GM23338 (cell line): ENCODE measurements around the gene BCAR3. TPM values are rescaled to one million over a fixed set of nuclear protein-coding genes. Genes with fewer than 3 reads are reported as not detected.

Experiments used
- ATAC-seq: fragments of 200-7000 bp; cut with Tn5 transposase; 3 replicates; pipeline ENCODE4 v1.9.1; 2020
- DNase-seq: peaks from one replicate; pipeline ENCODE4 v3.0.0-alpha.2; 2015; ENCODE audit warnings: low spot score
- H2AFZ ChIP-seq: fragments of 200-600 bp; sonication (generic); 2 replicates; pipeline ENCODE4 v1.8.0; 2016; ENCODE audit warnings: antibody characterized with exemption, mild to moderate bottlenecking, moderate library complexity
- H3F3A ChIP-seq: fragments of 200-600 bp; sonication (generic); replicated peaks from 2 replicates; pipeline ENCODE4 v1.8.0; 2017; ENCODE audit warnings: antibody characterized with exemption, mixed run types, low read depth
- H3K27ac ChIP-seq: fragments of 200-600 bp; sonication (generic); 2 replicates; pipeline ENCODE4 v1.6.1; 2016; ENCODE audit warnings: low read depth
- H3K27me3 ChIP-seq: fragments of 200-600 bp; sonication (generic); 2 replicates; pipeline ENCODE4 v1.8.0; 2016; ENCODE audit warnings: mild to moderate bottlenecking, mixed run types, moderate library complexity; ENCODE audit not compliant: insufficient read depth
- H3K36me3 ChIP-seq: fragments of 200-600 bp; sonication (generic); 2 replicates; pipeline ENCODE4 v1.8.0; 2016; ENCODE audit warnings: mild to moderate bottlenecking; ENCODE audit not compliant: insufficient read depth
- H3K4me1 ChIP-seq: fragments of 200-600 bp; sonication (generic); 2 replicates; pipeline ENCODE4 v1.8.0; 2016; ENCODE audit warnings: mild to moderate bottlenecking, moderate library complexity; ENCODE audit not compliant: insufficient read depth
- H3K4me2 ChIP-seq: fragments of 200-600 bp; sonication (generic); 2 replicates; pipeline ENCODE4 v1.7.1; 2017; ENCODE audit warnings: mixed run types
- H3K4me3 ChIP-seq: fragments of 200-600 bp; sonication (generic); 2 replicates; pipeline ENCODE4 v1.6.1; 2016; ENCODE audit warnings: mixed run types
- H3K79me2 ChIP-seq: fragments of 200-600 bp; sonication (generic); replicated peaks from 2 replicates; pipeline ENCODE4 v1.8.0; 2017; ENCODE audit warnings: mild to moderate bottlenecking; ENCODE audit not compliant: insufficient read depth
- H3K9me2 ChIP-seq: fragments of 200-600 bp; sonication (generic); 2 replicates; pipeline ENCODE4 v1.8.0; 2017; ENCODE audit not compliant: insufficient read depth
- H4K20me1 ChIP-seq: fragments of 200-600 bp; sonication (generic); replicated peaks from 2 replicates; pipeline ENCODE4 v1.8.0; 2017; ENCODE audit warnings: mild to moderate bottlenecking; ENCODE audit not compliant: insufficient read depth
- H3K27ac Mint-ChIP-seq: 2 replicates; pipeline ENCODE4 v1.8.0; 2020; ENCODE audit warnings: inconsistent platforms, mild to moderate bottlenecking, moderate library complexity, mixed read lengths
- H3K27me3 Mint-ChIP-seq: 3 replicates; pipeline ENCODE4 v1.8.0; 2022; ENCODE audit warnings: low read depth, mild to moderate bottlenecking, moderate library complexity, mixed read lengths, inconsistent platforms; ENCODE audit not compliant: insufficient read depth, poor library complexity
- H3K36me3 Mint-ChIP-seq: 3 replicates; pipeline ENCODE4 v1.8.0; 2021; ENCODE audit warnings: low read depth, mild to moderate bottlenecking, inconsistent platforms, moderate library complexity, mixed read lengths
- H3K4me1 Mint-ChIP-seq: 3 replicates; pipeline ENCODE4 v1.8.0; 2020; ENCODE audit warnings: mild to moderate bottlenecking, inconsistent platforms, mixed read lengths
- H3K4me3 Mint-ChIP-seq: 3 replicates; pipeline ENCODE4 v1.8.0; 2021; ENCODE audit warnings: moderate library complexity, mild to moderate bottlenecking, inconsistent platforms, mixed read lengths
- H3K9me3 Mint-ChIP-seq: 3 replicates; pipeline ENCODE4 v1.8.0; 2020; ENCODE audit warnings: moderate library complexity, mild to moderate bottlenecking, inconsistent platforms, mixed read lengths
- CREB1 ChIP-seq: fragments of 250-450 bp; sonication (Bioruptor Pico); IDR thresholded peaks from 2 replicates; pipeline ENCODE4 v1.5.0; 2020; ENCODE audit warnings: low read depth, mild to moderate bottlenecking, moderate library complexity
- EZH2 ChIP-seq: fragments of 200-600 bp; sonication (generic); IDR thresholded peaks from one replicate; pipeline ENCODE4 v1.8.0; 2017; ENCODE audit warnings: antibody characterized with exemption, mild to moderate bottlenecking, low read depth; ENCODE audit not compliant: unreplicated experiment
- EZH2phosphoT487 ChIP-seq: fragments of 200-600 bp; sonication (generic); IDR thresholded peaks from one replicate; pipeline ENCODE4 v1.8.1; 2018; ENCODE audit warnings: antibody characterized with exemption; ENCODE audit not compliant: unreplicated experiment
- JUNB ChIP-seq: IDR thresholded peaks from one replicate; pipeline ENCODE4 v1.6.1; 2016; ENCODE audit warnings: antibody characterized with exemption; ENCODE audit not compliant: unreplicated experiment
- NANOG ChIP-seq: IDR thresholded peaks from 2 replicates; pipeline ENCODE4 v1.6.1; 2016; ENCODE audit warnings: antibody characterized with exemption, borderline replicate concordance
- POLR2AphosphoS5 ChIP-seq: IDR thresholded peaks from 2 replicates; pipeline ENCODE4 v1.6.1; 2016; ENCODE audit warnings: antibody characterized with exemption, low read depth
- STAT1 ChIP-seq: IDR thresholded peaks from one replicate; pipeline ENCODE4 v1.6.1; 2016; ENCODE audit warnings: antibody characterized with exemption; ENCODE audit not compliant: unreplicated experiment
- ZNF114 ChIP-seq: fragments of 250-450 bp; sonication (Bioruptor Pico); IDR thresholded peaks from 2 replicates; pipeline ENCODE4 v1.5.0; 2020; ENCODE audit warnings: mild to moderate bottlenecking, moderate library complexity
- ZNF331 ChIP-seq: fragments of 250-450 bp; sonication (Bioruptor Pico); IDR thresholded peaks from 2 replicates; pipeline ENCODE4 v1.5.0; 2020; ENCODE audit warnings: low read depth, mild to moderate bottlenecking, moderate library complexity
- polyA plus RNA-seq: library from polyadenylated mRNA; unstranded; fragments of >200 nt; fragmentation: Nextera tagmentation; extraction: Ambion mirVana; gene quantifications from 2 replicates; pipeline ENCODE4 v1.2.1, GENCODE V29; 2016
- total RNA-seq: library from RNA; depleted of rRNA; stranded (reverse); fragments of >200 nt; shearing (Covaris generic); gene quantifications from 2 replicates; pipeline ENCODE4 v1.2.3, GENCODE V29; 2014
- TF ChIP-seq, protein P1 (sequence below): fragments of 250-450 bp; sonication (Bioruptor Pico); IDR thresholded peaks from 2 replicates; pipeline ENCODE4 v1.5.0; 2020; ENCODE audit warnings: mild to moderate bottlenecking, moderate library complexity
- TF ChIP-seq, protein P2 (sequence below): IDR thresholded peaks from one replicate; pipeline ENCODE4 v1.6.1; 2018; ENCODE audit warnings: antibody characterized with exemption; ENCODE audit not compliant: unreplicated experiment
- TF ChIP-seq, protein P3 (sequence below), 2 experiments: fragments of 200-600 bp in 1 of 2; sonication (generic) in 1 of 2; conservative IDR thresholded peaks; 2 replicates each; pipeline versions ENCODE4 v1.5.1 to v1.6.1; 2016 to 2017; ENCODE audit warnings: antibody characterized with exemption in 2 of 2, low read depth in 2 of 2, mild to moderate bottlenecking in 2 of 2, moderate library complexity in 1 of 2
- TF ChIP-seq, protein P4 (sequence below): IDR thresholded peaks from 2 replicates; pipeline ENCODE4 v1.6.1; 2016; ENCODE audit warnings: antibody characterized with exemption

BCAR3 gene
- total and polyA plus RNA-seq, 2 experiments from 2014 or later = 5.5 to 9.7 TPM

DNA sequence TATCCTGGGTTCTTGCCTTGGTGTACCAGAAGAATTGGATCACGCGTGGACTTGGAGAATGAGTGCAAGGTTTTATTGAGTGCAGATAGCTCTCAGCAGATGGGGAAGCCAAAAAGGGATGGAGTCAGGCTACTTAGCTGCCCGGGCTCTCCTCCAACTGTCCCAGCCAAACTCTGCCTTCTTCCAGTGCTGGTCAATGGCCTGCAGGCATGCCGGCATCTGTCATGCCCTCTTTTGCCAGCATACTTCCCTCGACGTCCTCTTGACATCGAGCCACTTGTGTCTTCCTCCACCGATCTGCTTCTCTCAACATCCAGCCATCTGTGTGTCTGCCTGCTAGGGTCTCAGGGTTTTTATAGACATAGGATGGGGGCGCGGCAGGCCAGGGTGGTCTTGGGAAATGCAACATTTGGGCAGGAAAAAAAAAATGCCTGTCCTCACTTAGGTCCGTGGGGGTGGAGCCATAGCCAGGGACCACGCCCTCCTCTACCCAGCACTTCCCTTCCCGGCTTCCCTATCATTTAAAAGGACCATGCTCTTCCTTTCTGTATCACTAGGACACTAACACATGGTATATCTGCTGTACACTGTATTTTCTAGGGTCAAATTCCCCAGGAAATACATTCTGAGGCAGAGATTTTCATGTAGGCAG lies 47.0 kb upstream of the BCAR3 start:
- no peak overlapping the region for H3K4me3 ChIP-seq
- TF ChIP-seq CREB1 (CRISPR knock-in tag) (no peak), POLR2AphosphoS5 (no peak), ZNF331 (CRISPR knock-in tag) (no peak), STAT1 (no peak), EZH2 (no peak), EZH2phosphoT487 (no peak), JUNB (no peak), NANOG (no peak), ZNF114 (no peak)
- TF ChIP-seq, protein P1, sequence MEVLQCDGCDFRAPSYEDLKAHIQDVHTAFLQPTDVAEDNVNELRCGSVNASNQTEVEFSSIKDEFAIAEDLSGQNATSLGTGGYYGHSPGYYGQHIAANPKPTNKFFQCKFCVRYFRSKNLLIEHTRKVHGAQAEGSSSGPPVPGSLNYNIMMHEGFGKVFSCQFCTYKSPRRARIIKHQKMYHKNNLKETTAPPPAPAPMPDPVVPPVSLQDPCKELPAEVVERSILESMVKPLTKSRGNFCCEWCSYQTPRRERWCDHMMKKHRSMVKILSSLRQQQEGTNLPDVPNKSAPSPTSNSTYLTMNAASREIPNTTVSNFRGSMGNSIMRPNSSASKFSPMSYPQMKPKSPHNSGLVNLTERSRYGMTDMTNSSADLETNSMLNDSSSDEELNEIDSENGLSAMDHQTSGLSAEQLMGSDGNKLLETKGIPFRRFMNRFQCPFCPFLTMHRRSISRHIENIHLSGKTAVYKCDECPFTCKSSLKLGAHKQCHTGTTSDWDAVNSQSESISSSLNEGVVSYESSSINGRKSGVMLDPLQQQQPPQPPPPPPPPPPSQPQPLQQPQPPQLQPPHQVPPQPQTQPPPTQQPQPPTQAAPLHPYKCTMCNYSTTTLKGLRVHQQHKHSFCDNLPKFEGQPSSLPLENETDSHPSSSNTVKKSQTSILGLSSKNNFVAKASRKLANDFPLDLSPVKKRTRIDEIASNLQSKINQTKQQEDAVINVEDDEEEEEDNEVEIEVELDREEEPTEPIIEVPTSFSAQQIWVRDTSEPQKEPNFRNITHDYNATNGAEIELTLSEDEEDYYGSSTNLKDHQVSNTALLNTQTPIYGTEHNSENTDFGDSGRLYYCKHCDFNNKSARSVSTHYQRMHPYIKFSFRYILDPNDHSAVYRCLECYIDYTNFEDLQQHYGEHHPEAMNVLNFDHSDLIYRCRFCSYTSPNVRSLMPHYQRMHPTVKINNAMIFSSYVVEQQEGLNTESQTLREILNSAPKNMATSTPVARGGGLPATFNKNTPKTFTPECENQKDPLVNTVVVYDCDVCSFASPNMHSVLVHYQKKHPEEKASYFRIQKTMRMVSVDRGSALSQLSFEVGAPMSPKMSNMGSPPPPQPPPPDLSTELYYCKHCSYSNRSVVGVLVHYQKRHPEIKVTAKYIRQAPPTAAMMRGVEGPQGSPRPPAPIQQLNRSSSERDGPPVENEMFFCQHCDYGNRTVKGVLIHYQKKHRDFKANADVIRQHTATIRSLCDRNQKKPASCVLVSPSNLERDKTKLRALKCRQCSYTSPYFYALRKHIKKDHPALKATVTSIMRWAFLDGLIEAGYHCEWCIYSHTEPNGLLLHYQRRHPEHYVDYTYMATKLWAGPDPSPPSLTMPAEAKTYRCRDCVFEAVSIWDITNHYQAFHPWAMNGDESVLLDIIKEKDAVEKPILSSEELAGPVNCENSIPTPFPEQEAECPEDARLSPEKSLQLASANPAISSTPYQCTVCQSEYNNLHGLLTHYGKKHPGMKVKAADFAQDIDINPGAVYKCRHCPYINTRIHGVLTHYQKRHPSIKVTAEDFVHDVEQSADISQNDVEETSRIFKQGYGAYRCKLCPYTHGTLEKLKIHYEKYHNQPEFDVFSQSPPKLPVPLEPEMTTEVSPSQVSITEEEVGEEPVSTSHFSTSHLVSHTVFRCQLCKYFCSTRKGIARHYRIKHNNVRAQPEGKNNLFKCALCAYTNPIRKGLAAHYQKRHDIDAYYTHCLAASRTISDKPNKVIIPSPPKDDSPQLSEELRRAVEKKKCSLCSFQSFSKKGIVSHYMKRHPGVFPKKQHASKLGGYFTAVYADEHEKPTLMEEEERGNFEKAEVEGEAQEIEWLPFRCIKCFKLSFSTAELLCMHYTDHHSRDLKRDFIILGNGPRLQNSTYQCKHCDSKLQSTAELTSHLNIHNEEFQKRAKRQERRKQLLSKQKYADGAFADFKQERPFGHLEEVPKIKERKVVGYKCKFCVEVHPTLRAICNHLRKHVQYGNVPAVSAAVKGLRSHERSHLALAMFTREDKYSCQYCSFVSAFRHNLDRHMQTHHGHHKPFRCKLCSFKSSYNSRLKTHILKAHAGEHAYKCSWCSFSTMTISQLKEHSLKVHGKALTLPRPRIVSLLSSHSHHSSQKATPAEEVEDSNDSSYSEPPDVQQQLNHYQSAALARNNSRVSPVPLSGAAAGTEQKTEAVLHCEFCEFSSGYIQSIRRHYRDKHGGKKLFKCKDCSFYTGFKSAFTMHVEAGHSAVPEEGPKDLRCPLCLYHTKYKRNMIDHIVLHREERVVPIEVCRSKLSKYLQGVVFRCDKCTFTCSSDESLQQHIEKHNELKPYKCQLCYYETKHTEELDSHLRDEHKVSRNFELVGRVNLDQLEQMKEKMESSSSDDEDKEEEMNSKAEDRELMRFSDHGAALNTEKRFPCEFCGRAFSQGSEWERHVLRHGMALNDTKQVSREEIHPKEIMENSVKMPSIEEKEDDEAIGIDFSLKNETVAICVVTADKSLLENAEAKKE (CRISPR knock-in tag) = no peak
- TF ChIP-seq, protein P2, sequence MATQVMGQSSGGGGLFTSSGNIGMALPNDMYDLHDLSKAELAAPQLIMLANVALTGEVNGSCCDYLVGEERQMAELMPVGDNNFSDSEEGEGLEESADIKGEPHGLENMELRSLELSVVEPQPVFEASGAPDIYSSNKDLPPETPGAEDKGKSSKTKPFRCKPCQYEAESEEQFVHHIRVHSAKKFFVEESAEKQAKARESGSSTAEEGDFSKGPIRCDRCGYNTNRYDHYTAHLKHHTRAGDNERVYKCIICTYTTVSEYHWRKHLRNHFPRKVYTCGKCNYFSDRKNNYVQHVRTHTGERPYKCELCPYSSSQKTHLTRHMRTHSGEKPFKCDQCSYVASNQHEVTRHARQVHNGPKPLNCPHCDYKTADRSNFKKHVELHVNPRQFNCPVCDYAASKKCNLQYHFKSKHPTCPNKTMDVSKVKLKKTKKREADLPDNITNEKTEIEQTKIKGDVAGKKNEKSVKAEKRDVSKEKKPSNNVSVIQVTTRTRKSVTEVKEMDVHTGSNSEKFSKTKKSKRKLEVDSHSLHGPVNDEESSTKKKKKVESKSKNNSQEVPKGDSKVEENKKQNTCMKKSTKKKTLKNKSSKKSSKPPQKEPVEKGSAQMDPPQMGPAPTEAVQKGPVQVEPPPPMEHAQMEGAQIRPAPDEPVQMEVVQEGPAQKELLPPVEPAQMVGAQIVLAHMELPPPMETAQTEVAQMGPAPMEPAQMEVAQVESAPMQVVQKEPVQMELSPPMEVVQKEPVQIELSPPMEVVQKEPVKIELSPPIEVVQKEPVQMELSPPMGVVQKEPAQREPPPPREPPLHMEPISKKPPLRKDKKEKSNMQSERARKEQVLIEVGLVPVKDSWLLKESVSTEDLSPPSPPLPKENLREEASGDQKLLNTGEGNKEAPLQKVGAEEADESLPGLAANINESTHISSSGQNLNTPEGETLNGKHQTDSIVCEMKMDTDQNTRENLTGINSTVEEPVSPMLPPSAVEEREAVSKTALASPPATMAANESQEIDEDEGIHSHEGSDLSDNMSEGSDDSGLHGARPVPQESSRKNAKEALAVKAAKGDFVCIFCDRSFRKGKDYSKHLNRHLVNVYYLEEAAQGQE = no peak
- TF ChIP-seq, protein P3, sequence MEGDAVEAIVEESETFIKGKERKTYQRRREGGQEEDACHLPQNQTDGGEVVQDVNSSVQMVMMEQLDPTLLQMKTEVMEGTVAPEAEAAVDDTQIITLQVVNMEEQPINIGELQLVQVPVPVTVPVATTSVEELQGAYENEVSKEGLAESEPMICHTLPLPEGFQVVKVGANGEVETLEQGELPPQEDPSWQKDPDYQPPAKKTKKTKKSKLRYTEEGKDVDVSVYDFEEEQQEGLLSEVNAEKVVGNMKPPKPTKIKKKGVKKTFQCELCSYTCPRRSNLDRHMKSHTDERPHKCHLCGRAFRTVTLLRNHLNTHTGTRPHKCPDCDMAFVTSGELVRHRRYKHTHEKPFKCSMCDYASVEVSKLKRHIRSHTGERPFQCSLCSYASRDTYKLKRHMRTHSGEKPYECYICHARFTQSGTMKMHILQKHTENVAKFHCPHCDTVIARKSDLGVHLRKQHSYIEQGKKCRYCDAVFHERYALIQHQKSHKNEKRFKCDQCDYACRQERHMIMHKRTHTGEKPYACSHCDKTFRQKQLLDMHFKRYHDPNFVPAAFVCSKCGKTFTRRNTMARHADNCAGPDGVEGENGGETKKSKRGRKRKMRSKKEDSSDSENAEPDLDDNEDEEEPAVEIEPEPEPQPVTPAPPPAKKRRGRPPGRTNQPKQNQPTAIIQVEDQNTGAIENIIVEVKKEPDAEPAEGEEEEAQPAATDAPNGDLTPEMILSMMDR (conservative IDR thresholded peaks at IDR 0.05; ENCODE audit: low read depth in 2 of 2) = no peak
- TF ChIP-seq, protein P4, sequence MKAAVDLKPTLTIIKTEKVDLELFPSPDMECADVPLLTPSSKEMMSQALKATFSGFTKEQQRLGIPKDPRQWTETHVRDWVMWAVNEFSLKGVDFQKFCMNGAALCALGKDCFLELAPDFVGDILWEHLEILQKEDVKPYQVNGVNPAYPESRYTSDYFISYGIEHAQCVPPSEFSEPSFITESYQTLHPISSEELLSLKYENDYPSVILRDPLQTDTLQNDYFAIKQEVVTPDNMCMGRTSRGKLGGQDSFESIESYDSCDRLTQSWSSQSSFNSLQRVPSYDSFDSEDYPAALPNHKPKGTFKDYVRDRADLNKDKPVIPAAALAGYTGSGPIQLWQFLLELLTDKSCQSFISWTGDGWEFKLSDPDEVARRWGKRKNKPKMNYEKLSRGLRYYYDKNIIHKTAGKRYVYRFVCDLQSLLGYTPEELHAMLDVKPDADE = no peak
- H3K27ac ChIP-seq = no peak overlapping the region
- H3K9me3 Mint-ChIP-seq = no peaks in the 10 kb centered on the region
- H4K20me1 ChIP-seq = no peaks in the 10 kb centered on the region
- no peaks in the 10 kb centered on the region for H3K36me3 ChIP-seq
- no peaks in the 10 kb centered on the region for H3K79me2 ChIP-seq
- no peak overlapping the region for H3K4me3 Mint-ChIP-seq
- peaks cover 11% of the 10 kb centered on the region for H3K4me1 ChIP-seq
- no peak for DNase-seq
- H3K27me3 Mint-ChIP-seq = peaks cover 4% of the 10 kb centered on the region
- H3K4me1 Mint-ChIP-seq = peaks cover 20% of the 10 kb centered on the region
- H3F3A ChIP-seq = no peaks in the 10 kb centered on the region
- no peak for ATAC-seq
- H3K4me2 ChIP-seq = no peak overlapping the region
- H3K36me3 Mint-ChIP-seq = no peaks in the 10 kb centered on the region; the same call in 2 of the 3 replicates
- H2AFZ ChIP-seq = no peak overlapping the region
- H3K27ac Mint-ChIP-seq = no peak overlapping the region
- no peaks in the 10 kb centered on the region for H3K9me2 ChIP-seq
- H3K27me3 ChIP-seq = no peaks in the 10 kb centered on the region
